ENCODE data around the gene USP31. TPM values are rescaled to one million over a fixed set of nuclear protein-coding genes. Genes with fewer than 3 reads are reported as not detected.

The USP31 gene
- total RNA-seq, 1 experiment from 2014 or later, result 17.4 TPM

DNA sequence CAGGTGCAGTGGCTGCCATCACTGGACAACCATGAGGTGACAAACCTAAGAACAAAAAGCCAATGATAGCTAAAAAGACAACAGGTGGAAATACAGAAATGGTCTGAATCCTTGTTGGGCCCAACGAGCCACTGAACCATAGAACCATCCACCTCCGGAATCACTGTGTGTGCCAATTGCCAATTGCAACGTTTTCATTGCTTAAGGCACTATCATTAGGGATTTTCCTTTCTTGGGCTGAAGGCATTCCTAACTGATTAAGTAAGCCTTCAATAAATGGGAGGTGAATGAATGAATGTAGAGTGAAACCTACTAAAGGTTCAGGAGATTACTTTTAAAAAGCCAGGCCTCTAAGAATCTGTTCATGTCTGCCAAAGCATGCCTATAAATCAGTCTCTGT lies 3.6 kb downstream of the USP31 start:
- TF ChIP-seq RELA (CRISPR knock-in tag; IDR thresholded peaks at IDR 0.05; ENCODE audit: borderline replicate concordance) (no peak), SP1 (CRISPR knock-in tag; conservative IDR thresholded peaks at IDR 0.05) (no peak), NFATC4 (CRISPR knock-in tag; IDR thresholded peaks at IDR 0.05) (no peak), ERG (CRISPR knock-in tag; IDR thresholded peaks at IDR 0.05) (no peak), MAX (CRISPR knock-in tag; IDR thresholded peaks at IDR 0.05) (no peak), PREB (CRISPR knock-in tag; IDR thresholded peaks at IDR 0.05; ENCODE audit: borderline replicate concordance) (no peak), FOXK1 (CRISPR knock-in tag; IDR thresholded peaks at IDR 0.05) (no peak), NFE2L1 (CRISPR knock-in tag; IDR thresholded peaks at IDR 0.05) (no peak)
- TF ChIP-seq, protein P1, sequence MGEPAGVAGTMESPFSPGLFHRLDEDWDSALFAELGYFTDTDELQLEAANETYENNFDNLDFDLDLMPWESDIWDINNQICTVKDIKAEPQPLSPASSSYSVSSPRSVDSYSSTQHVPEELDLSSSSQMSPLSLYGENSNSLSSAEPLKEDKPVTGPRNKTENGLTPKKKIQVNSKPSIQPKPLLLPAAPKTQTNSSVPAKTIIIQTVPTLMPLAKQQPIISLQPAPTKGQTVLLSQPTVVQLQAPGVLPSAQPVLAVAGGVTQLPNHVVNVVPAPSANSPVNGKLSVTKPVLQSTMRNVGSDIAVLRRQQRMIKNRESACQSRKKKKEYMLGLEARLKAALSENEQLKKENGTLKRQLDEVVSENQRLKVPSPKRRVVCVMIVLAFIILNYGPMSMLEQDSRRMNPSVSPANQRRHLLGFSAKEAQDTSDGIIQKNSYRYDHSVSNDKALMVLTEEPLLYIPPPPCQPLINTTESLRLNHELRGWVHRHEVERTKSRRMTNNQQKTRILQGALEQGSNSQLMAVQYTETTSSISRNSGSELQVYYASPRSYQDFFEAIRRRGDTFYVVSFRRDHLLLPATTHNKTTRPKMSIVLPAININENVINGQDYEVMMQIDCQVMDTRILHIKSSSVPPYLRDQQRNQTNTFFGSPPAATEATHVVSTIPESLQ (CRISPR knock-in tag; IDR thresholded peaks at IDR 0.05), result no peak
- TF ChIP-seq, protein P2, sequence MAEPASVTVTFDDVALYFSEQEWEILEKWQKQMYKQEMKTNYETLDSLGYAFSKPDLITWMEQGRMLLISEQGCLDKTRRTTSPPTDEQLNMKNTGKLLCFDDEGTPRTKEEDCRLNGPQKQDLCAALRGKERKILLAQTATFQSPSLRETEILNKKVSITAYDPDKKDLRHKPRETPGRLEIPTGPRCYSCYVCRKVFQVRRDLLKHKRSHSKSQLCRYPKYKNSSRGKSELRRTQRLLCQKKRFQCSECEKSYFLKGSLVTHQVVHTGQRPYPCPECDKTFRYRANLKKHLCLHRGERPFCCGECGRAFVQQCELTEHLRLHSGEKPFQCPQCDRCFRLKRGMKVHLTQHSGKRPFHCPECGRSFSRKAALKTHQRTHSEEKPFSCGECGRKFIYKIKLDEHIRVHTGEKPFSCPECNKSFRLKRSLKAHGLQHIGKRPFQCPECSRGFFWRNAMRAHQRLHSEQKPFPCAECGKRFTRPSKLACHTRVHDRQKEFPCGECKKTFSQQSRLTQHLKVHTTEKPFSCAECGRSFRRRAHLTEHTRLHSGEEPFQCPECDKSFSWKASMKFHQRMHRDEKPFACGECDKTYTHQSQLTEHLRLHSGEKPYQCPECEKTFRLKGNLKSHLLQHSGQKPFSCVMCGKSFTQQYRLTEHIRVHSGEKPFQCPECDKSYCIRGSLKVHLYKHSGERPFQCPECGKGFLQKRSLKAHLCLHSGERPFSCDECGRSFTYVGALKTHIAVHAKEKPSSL (CRISPR knock-in tag; conservative IDR thresholded peaks at IDR 0.05), result no peak
- ChIA-PET CTCF (interaction anchor here (1.0 to 1.7 kb wide), 2 partner anchors 13 to 290 kb away, joined by 3 to 6 read pairs; no protein-coding TSS in a partner anchor), POLR2A (no interaction called here)
- peaks cover 66% of the 10 kb centered on the region for H3K4me1 Mint-ChIP-seq
- peaks cover 6% of the 10 kb centered on the region for H3K27me3 Mint-ChIP-seq (ENCODE audit: low read depth)
- no peaks in the 10 kb centered on the region for H3K36me3 Mint-ChIP-seq
- H3K27ac Mint-ChIP-seq, result peak overlapping the region; percentile 91
- H3K4me3 Mint-ChIP-seq, result peak overlapping the region; percentile 23; the same call in 1 of the 2 replicates
- H3K9me3 Mint-ChIP-seq, result no peaks in the 10 kb centered on the region
- no peak for ATAC-seq
- DNase-seq (ENCODE audit: low spot score), result no peak

DNA sequence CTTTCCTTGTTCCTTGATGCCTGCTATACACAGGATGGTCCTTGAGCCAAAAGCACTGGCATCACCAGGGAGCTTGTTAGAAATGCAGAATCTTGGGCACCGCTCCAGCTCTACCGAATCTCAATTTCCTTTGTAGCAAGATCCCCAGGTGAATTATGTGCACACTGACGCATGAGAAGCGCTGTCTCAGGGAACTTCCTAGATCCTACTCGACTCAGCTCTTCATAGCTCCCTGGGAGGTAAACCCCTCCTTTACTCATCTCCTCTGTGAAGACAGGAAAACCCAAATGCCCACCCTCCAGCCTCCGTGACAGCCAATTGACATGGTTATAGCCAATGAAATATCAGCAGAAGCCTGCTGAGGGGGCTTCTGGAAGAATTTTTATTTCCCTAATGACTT lies 4.1 kb downstream of the USP31 start:
- DNase-seq (ENCODE audit: low spot score), result no peak
- Mint-ChIP-seq H3K9me3 (no peaks in the 10 kb centered on the region), H3K4me3 (peak overlapping the region; percentile 23), H3K4me1 (peaks cover 64% of the 10 kb centered on the region), H3K36me3 (no peaks in the 10 kb centered on the region), H3K27me3 (ENCODE audit: low read depth) (peaks cover 3% of the 10 kb centered on the region), H3K27ac (peak overlapping the region; percentile 50)
- ChIA-PET POLR2A (interaction anchor here (0.6 kb wide), 1 partner anchor 60 kb away, joined by 3 read pairs; no protein-coding TSS in a partner anchor), CTCF (interaction anchor here (0.7 to 1.7 kb wide), 3 partner anchors 12 to 290 kb away, joined by 3 to 6 read pairs (median 3); no protein-coding TSS in a partner anchor)
- no peak for TF ChIP-seq ZNF396 (CRISPR knock-in tag; IDR thresholded peaks at IDR 0.05; ENCODE audit: borderline replicate concordance)
- TF ChIP-seq, protein P3, sequence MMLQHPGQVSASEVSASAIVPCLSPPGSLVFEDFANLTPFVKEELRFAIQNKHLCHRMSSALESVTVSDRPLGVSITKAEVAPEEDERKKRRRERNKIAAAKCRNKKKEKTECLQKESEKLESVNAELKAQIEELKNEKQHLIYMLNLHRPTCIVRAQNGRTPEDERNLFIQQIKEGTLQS (CRISPR knock-in tag; conservative IDR thresholded peaks at IDR 0.05), result no peak
- TF ChIP-seq E2F1 (CRISPR knock-in tag; IDR thresholded peaks at IDR 0.05), result no peak
- no peak for TF ChIP-seq OVOL2 (CRISPR knock-in tag; IDR thresholded peaks at IDR 0.05; ENCODE audit: borderline replicate concordance)
- TF ChIP-seq, protein P4, sequence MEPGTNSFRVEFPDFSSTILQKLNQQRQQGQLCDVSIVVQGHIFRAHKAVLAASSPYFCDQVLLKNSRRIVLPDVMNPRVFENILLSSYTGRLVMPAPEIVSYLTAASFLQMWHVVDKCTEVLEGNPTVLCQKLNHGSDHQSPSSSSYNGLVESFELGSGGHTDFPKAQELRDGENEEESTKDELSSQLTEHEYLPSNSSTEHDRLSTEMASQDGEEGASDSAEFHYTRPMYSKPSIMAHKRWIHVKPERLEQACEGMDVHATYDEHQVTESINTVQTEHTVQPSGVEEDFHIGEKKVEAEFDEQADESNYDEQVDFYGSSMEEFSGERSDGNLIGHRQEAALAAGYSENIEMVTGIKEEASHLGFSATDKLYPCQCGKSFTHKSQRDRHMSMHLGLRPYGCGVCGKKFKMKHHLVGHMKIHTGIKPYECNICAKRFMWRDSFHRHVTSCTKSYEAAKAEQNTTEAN (CRISPR knock-in tag; IDR thresholded peaks at IDR 0.05), result no peak
- no peak for TF ChIP-seq ZNF281 (CRISPR knock-in tag; IDR thresholded peaks at IDR 0.05)
- TF ChIP-seq ZNF671 (CRISPR knock-in tag; IDR thresholded peaks at IDR 0.05), result no peak
- no peak for TF ChIP-seq HMGA2 (CRISPR knock-in tag; IDR thresholded peaks at IDR 0.05)
- TF ChIP-seq, protein P5, sequence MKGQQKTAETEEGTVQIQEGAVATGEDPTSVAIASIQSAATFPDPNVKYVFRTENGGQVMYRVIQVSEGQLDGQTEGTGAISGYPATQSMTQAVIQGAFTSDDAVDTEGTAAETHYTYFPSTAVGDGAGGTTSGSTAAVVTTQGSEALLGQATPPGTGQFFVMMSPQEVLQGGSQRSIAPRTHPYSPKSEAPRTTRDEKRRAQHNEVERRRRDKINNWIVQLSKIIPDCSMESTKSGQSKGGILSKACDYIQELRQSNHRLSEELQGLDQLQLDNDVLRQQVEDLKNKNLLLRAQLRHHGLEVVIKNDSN (CRISPR knock-in tag; IDR thresholded peaks at IDR 0.05), result no peak
- TF ChIP-seq NFE2L1 (CRISPR knock-in tag; IDR thresholded peaks at IDR 0.05), result no peak
- ATAC-seq, result peak; percentile 14

All from WTC11 (cell line).